Keratinocyte (primary cell): ENCODE results near the gene EIF2B2. TPM values are rescaled to one million over a fixed set of nuclear protein-coding genes. Genes with fewer than 3 reads are reported as not detected.
A peak's percentile ranks its signal among the peaks of the same experiment; 100 is the strongest.

Experiments used
- DNase-seq: peaks from one replicate; pipeline ENCODE4 v3.0.0-alpha.2; 2011; ENCODE audit warnings: low read depth, missing footprints, low spot score
- FAIRE-seq: peaks from 2 replicates; lab custom pipeline; 2011; peaks lifted over from hg19 to GRCh38; lab: Jason Lieb, UNC
- H2AFZ ChIP-seq: 2 replicates; pipeline ENCODE4 v1.6.0; 2012; ENCODE audit warnings: low read length, control low read depth, inconsistent platforms; ENCODE audit not compliant: control insufficient read depth
- H3K27ac ChIP-seq: 2 replicates; pipeline ENCODE4 v1.5.1; 2011; ENCODE audit warnings: low read length; ENCODE audit not compliant: control insufficient read depth, insufficient read depth
- H3K27me3 ChIP-seq: 3 replicates; pipeline ENCODE4 v1.6.0; 2011; ENCODE audit warnings: low read length; ENCODE audit not compliant: control insufficient read depth, insufficient read depth; ENCODE audit errors: extremely low read depth
- H3K36me3 ChIP-seq, 2 experiments: 2 replicates in 1 of 2; 3 replicates in 1 of 2; pipeline ENCODE4 v1.5.1; 2011; ENCODE audit warnings: low read length in 2 of 2, mild to moderate bottlenecking in 1 of 2; ENCODE audit not compliant: control insufficient read depth in 2 of 2, insufficient read depth in 2 of 2; ENCODE audit errors: extremely low read depth in 1 of 2
- H3K4me1 ChIP-seq: 3 replicates; pipeline ENCODE4 v1.5.1; 2011; ENCODE audit warnings: low read length; ENCODE audit not compliant: control insufficient read depth, insufficient read depth; ENCODE audit errors: extremely low read depth
- H3K4me2 ChIP-seq: 3 replicates; pipeline ENCODE4 v1.6.0; 2011; ENCODE audit warnings: low read depth, low read length; ENCODE audit not compliant: control insufficient read depth, insufficient read depth; ENCODE audit errors: extremely low read depth
- H3K4me3 ChIP-seq, 3 experiments: fragments of 200-600 bp in 1 of 3; sonication (generic) in 1 of 3; 2 replicates in 2 of 3; 3 replicates in 1 of 3; pipeline ENCODE4 v1.5.1; 2011 to 2016; ENCODE audit warnings: low read length in 3 of 3, mild to moderate bottlenecking in 3 of 3, control low read depth in 2 of 3, inconsistent platforms in 1 of 3, low read depth in 1 of 3, mixed read lengths in 1 of 3, mixed run types in 1 of 3, moderate library complexity in 1 of 3; ENCODE audit not compliant: control insufficient read depth in 2 of 3, insufficient read depth in 2 of 3; ENCODE audit errors: extremely low read depth in 1 of 3
- H3K79me2 ChIP-seq: 2 replicates; pipeline ENCODE4 v1.6.0; 2012; ENCODE audit warnings: low read length; ENCODE audit not compliant: control insufficient read depth, insufficient read depth
- H3K9ac ChIP-seq: 3 replicates; pipeline ENCODE4 v1.6.0; 2011; ENCODE audit warnings: low read length; ENCODE audit not compliant: control insufficient read depth, insufficient read depth; ENCODE audit errors: extremely low read depth
- H3K9me1 ChIP-seq: 3 replicates; pipeline ENCODE4 v1.6.0; 2011; ENCODE audit warnings: low read length; ENCODE audit not compliant: control insufficient read depth, insufficient read depth; ENCODE audit errors: extremely low read depth
- H3K9me3 ChIP-seq: 2 replicates; pipeline ENCODE4 v1.5.1; 2012; ENCODE audit warnings: low read depth, low read length; ENCODE audit not compliant: control insufficient read depth
- H4K20me1 ChIP-seq: 3 replicates; pipeline ENCODE4 v1.6.0; 2011; ENCODE audit warnings: low read length; ENCODE audit not compliant: control insufficient read depth, insufficient read depth; ENCODE audit errors: extremely low read depth
- CTCF ChIP-seq, 3 experiments: IDR thresholded peaks in 1 of 3; conservative IDR thresholded peaks in 1 of 3; optimal IDR thresholded peaks in 1 of 3; 2 replicates in 2 of 3; 3 replicates in 1 of 3; pipeline versions ENCODE3 to v1.5.1; 2011; ENCODE audit warnings: low read length in 3 of 3, mild to moderate bottlenecking in 3 of 3, moderate library complexity in 2 of 3, control low read depth in 1 of 3, inconsistent platforms in 1 of 3; ENCODE audit not compliant: insufficient read depth in 2 of 3; ENCODE audit errors: extremely low read depth in 1 of 3
- EZH2 ChIP-seq: IDR thresholded peaks from one replicate; pipeline ENCODE4 v1.6.1; 2012; ENCODE audit warnings: inconsistent platforms, mild to moderate bottlenecking, low read length, moderate library complexity
- dilution Hi-C: fragments of 300-500 bp; cut with MboI; formaldehyde crosslinking; loops from one replicate; pipeline ENCODE4 v1.7.0; 2020; ENCODE audit warnings: low sequenced_read_pairs; ENCODE audit not compliant: extremely low pct_ligation_motif_present
- polyA plus RNA-seq, 5 experiments: library from polyadenylated mRNA; depleted of rRNA in 3 of 5; stranded (reverse) in 3 of 5; stranded (forward) in 1 of 5; unstranded in 1 of 5; fragments of >200 nt; gene quantifications; 1 replicate in 1 of 5; 2 replicates in 3 of 5; 3 replicates in 1 of 5; pipeline versions ENCODE4 v1.2.1 to v1.2.3, GENCODE V29; 2011 to 2012; ENCODE audit warnings: missing spikeins in 2 of 5, low read depth in 1 of 5, low replicate concordance in 1 of 5

Gene EIF2B2
- polyA plus RNA-seq, 1 donor (not counting 4 experiments of a cell fraction or from before 2014, with no cell fraction given): 113 TPM

- Histone ChIP-seq H3K9me1 (no peaks in the 10 kb centered on the region), H3K4me2 (peak overlapping the region; percentile 45), H3K27ac (peak overlapping the region; percentile 34), H3K27me3 (no peaks in the 10 kb centered on the region), H3K9me3 (no peaks in the 10 kb centered on the region), H3K4me3 (no peak overlapping the region), H3K4me1 (peaks cover 22% of the 10 kb centered on the region), H3K79me2 (peaks cover 3% of the 10 kb centered on the region), H4K20me1 (no peaks in the 10 kb centered on the region), H3K36me3 (peaks cover 3 to 12% of the 10 kb centered on the region in 2 experiments), H3K9ac (no peak overlapping the region), H2AFZ (no peak overlapping the region)
- no peak for DNase-seq
- FAIRE-seq: no peak
- TF ChIP-seq EZH2: no peak
- no peak for TF ChIP-seq CTCF (optimal IDR thresholded peaks at IDR 0.05 in 1 of 3, IDR thresholded peaks at IDR 0.05 in 1 of 3, conservative IDR thresholded peaks at IDR 0.05 in 1 of 3; ENCODE audit: extremely low read depth in 1 of 3, insufficient read depth in 2 of 3, low read length in 3 of 3)
- dilution Hi-C loops: no loop called here
These were observed 42.0 kb downstream of the EIF2B2 start for GRCh38 chr14:75044752-75045151.

- no peak overlapping the region for H3K9ac ChIP-seq
- no peaks in the 10 kb centered on the region for H4K20me1 ChIP-seq
- H3K27ac ChIP-seq: no peak overlapping the region
- no peak for TF ChIP-seq CTCF (optimal IDR thresholded peaks at IDR 0.05 in 1 of 3, IDR thresholded peaks at IDR 0.05 in 1 of 3, conservative IDR thresholded peaks at IDR 0.05 in 1 of 3; ENCODE audit: extremely low read depth in 1 of 3, insufficient read depth in 2 of 3, low read length in 3 of 3)
- TF ChIP-seq EZH2: no peak
- H3K4me3 ChIP-seq: no peak overlapping the region
- H3K9me1 ChIP-seq: no peaks in the 10 kb centered on the region
- no peak overlapping the region for H2AFZ ChIP-seq
- H3K4me2 ChIP-seq: no peak overlapping the region
- peaks cover 3 to 12% of the 10 kb centered on the region in 2 experiments for H3K36me3 ChIP-seq
- FAIRE-seq (no peak), DNase-seq (no peak)
- H3K9me3 ChIP-seq: no peaks in the 10 kb centered on the region
- peaks cover 3% of the 10 kb centered on the region for H3K79me2 ChIP-seq
- peaks cover 26% of the 10 kb centered on the region for H3K4me1 ChIP-seq
- no peaks in the 10 kb centered on the region for H3K27me3 ChIP-seq
- dilution Hi-C loops: no loop called here
These were observed 43.6 kb downstream of the EIF2B2 start for GRCh38 chr14:75046275-75046674.
